ENCODE measurements around the gene NKAIN4.
"Not testable (repeated sequence)": the region's sequence is repeated elsewhere in the genome, so short reads cannot be mapped to it uniquely, and the experiment has no call there.

NKAIN4 gene

DNA sequence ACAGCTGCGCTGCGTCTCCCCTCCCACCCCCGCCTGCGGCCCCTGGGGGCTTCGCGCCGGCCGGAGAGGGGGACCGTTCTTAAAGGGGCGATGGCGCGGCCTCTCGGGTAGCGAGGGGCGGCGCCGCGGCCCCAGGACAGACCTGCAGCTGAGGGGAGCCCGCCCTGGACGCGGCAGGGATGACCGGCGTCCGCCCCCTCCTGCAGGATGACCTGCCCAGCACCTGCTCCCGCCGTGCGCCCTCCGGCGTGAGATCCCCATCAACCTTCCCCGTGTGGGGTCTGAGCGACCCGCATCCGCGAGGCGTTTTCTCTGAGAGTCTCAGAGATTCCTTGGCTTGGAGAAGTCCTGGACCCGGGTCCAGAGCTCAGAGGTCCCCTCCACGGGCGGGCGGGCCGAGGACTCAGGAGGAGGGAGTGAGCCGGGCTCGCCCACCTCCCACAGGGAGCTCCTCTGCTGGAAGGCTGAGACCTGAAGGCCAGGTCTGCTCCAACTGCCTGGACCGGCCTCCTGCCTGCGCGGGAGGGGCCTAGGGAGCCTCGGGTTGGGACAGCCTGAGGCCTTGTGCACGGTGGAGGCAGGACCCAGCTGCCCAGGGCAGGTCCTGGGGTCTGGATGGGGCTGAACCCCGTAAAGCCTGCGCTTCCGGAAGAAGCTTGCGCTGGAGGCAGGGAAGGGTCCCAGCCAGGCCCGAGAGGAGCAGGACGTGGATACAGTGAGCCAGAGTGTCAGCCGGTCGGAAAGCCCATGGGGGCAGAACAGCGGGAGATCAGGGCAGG, 532 bp upstream of the NKAIN4 start:
- FAIRE-seq: no peak

DNA sequence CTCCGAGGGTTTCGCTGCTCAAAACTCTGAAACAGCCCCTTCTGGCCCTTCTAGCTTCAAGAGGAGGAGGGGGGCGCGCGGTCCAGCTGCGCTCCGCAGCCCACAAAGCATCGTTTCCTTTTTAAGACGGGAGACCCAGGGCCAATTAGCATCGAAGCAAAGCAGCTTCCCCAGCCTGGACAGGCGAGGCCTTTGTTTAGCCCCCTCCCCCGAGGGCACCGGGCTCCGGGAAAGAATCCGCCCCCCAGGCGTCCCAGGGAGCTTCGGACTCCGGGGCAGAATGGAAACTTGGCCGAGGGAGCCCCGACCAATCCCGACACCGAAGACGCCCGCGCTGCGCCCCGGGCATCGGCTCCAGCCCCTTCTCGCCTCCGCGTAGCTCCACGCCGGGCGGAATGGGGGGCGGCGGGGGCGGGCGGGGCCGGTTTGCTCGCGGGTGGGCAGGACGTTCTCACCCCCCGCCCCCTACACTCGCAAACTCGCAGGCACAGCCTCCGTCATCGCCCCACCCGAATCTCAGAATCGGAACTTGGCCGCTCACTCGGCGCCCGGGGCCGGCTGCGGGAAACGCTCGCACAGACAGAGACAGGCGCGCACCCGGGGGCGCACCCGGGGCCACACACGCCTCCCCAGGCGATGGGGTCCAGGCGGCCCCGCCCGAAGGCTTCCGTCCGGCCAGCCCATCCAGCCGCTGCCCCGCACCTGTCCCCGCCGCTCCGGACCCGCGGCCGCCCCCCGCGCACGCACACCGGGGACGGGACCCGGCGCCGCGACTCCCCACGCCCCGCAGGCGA, 628 bp downstream of the NKAIN4 start:
- no peak for FAIRE-seq

DNA sequence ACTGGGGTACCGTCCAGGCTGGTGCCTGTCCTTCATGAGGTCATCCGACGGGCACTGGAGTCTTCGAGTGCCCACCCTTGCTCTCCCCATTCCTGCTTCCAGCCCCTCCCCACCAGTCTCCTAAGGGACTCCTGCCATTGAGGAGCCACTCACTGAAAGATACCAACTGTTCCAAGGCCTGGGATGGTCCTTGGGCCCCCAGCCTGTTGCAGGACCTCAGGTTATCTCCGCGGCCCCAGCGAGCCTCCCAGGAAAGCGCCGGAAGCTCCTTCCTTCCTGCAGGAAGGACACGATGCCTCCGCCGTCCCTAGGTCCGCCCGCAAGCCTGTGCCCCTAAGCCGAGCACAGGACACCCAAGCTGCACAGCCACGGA, 1.2 kb downstream of the NKAIN4 start:
- no peak for FAIRE-seq

DNA sequence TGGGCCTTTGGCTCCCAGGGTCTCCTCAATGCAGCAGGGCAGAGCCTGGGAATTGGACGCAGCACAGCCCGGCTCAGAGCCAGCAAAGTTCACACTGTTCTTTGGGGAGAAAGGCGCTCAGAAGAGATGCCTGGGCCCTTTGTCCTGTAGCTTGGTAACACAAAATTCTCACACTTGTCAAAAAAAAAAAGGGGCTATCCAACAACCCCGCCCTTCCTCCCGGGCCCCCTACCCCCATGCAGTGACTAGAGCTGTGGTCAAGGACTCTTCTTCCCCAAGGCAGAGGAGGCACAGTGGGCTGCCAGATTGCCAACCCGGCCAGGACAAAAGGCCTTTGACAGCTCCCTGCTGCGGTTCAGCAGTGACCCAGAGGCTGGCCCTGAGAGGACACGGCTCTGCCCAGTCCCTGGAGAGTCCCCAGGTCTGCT, 2.0 kb downstream of the NKAIN4 start:
- no peak for FAIRE-seq

DNA sequence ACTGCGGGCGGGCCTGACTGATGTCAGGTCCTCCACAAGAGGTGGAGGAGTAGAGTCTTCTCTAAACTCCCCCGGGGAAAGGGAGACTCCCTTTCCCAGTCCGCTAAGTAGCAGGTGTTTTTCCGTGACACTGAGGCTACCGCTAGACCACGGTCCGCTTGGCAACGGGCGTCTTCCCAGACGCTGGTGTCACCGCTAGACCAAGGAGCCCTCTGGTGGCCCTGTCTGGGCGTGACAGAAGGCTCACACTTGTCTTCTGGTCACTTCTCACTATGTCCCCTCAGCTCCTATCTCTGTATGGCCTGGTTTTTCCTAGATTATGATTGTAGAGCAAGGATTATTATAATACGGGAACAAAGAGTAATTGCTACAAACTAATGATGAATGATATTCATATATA, 2.9 kb downstream of the NKAIN4 start:
- FAIRE-seq: not testable (repeated sequence)

DNA sequence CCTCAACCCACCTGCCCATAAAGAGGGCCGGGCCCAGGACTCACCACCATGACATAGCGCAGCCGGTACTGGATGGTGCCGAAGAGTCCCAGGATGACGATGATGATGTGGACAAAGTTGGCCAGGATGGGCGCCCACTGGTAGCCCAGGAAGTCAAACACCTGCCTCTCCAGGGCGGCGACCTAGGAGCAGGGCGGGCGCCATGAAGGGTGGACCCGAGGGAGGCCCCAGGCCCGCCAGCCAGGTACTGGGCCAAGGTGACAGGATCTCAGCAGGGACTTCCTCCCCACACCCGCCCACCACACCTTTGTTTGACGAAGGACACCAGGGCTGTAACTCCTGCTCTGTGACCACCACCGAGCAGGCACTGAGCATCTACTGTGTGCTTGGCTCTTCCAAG, 4.4 kb downstream of the NKAIN4 start:
- FAIRE-seq: no peak

DNA sequence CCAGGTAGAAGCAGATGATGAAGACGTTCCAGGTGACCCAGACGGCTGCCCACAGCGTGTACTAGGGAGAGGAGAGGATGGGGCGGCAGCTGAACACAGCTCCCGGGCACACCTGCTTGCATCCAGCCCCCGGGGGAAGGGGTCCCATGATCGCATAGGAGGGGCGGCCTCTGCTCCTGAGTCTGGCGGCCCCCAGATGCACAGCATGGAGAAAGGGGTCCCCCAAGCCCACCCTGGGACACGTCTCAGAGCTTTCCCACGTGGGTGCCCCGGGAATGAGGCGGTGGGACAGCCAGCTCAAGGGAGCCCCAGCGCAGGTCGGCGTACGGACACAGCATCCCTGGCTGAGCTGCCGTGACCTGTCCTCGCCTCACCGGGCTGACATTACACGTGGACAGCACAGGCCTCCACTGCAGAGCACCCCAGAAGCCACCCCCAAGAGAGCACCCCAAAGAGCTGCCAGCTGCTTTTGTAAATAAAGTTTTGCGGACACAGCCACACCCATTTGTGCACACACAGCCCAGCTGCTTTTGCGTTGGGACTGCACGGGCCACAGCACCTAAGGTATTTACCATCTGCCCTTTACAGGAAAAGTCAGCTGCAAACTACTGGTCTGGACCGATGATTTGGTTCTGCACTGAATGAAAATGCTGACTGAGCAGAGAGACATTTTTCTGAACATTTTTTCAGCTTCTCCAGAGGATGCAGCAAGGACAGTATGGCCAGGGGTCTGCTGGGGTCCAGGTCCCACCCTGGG, 5.2 kb downstream of the NKAIN4 start:
- FAIRE-seq: no peak

DNA sequence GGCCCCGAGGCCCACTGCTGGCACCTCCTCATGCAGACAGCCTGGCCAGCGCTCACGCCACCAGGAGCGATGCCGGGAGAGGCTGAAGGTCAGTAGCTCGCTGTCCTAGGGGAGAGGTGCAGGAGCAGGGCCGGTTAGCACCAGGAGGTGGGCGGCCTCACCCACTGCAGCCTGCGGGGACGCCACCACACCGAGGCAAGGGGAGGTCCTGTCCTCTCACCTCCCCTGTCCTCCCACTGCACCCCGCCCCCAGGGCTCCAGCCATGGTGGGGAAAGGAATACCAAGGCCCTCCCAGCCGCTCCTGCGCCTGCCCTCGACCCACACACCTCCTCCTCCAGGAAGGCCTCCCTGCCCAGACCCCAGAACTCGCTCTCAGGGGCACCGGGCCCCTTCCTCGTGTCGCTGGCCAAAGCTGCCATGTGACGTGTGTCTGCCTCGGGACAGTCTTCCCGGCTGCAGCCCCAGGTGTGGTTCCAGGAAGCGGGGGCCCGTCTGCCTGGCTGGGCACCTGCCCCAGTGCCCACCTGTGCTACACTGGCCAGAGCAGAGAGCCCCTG, 6.5 kb downstream of the NKAIN4 start:
- no peak for FAIRE-seq

DNA sequence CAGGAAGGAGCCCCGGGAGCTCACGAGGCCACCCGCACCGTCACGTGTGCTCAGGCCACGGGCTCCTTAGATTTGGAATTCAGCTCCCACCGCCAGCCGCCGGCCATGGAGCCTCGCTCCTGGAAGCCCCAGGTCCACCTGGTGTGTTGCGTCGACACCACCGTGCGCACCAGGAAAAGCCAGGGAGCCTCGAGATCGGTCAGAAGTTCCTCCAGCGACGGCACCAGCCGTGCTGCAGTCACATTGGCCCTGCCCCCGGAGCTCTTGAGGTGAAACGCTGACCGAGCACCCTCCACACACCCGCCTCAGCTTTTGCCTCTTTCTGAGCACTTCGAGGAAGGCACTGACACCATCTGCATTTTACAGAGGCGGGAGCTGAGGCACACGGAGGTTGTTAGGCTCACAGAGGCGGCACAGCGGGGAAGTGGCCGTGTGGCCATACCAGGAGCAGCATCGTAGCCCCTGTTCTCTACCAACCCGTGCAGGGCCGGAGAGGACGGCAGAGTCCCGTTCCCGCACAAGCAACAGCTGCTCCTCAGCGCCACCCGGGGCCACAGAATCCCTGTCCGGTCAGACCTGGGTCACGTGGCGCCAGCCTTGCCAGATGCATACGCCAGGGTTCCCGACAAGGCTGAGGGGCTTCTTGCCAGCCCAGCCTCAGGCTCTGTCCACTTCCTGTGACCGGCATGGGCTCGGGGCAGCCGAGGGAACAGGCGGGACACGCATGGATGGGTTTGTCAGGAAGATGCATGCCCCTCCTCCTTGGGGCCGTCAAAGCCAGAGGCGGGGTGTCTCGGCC, 7.6 kb downstream of the NKAIN4 start:
- FAIRE-seq: no peak

DNA sequence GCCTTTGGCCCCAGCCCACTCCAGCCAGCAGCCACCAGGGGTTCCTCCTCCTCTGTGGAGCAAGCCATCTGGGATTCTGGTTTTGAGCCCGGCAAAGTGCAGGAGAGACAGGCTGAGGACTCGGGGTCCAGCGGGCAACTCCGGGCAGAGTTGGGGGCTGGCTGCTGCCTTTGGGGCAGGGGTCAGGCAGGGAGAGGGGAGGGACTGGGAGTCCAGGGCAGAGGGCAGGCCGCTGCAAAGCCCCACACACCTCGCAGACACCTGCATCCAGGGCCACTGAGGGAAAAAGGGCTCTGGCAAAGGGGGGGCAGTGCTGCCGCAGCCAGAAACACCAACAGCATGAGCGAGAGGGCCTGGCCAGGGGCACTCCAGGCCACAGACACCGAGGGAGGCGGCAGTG, 9.8 kb downstream of the NKAIN4 start:
- no peak for FAIRE-seq

DNA sequence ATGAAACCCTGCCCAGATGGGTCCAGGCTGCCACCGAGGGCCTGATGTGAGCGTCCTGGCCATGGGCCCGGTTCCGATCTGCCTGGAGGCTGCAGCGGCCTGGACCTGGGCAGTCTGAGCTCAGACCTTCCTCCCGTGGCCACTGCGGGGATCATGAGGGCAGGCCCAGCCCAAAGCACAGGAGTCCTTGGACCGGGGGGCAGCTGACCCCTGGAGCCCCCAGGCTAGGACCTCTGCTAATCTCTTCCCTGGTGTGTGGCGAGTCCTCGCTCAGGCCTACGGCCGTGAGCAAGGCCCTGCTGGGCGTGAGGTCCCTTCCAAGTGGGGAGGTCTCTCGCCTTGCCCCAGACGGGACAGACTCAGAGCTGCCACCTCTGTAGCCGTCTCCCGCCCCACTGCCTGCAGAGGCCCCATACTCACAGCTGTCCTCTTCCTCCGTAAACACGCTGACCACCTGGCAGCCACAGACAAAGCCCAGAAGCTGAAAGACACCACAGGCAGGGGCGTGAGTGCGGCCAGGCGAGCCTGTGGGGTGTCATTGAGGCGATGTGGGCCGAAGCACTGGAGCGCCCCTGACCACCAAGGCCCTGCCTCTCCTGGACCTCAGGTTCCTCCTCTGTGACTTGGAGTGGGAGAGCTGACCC, 10.5 kb downstream of the NKAIN4 start:
- no peak for FAIRE-seq

DNA sequence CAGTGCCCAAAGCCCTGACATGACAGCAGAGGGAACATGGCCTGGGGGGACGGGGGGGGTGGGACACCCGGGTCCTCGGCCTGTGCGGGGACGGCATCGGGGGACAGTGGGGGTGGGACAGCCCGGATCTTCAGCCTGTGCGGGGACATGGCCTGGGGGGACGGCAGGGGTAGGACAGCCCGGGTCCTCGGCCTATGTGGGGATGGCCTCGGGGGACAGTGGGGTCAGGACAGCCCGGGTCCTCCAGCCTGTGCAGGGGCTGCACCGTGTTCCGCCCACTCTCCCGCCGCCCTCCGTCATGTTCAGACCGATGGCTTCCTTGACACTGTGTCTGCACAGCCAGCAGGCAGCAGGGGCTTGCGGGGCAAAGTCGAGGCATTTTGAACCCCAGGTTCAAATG, 11.5 kb downstream of the NKAIN4 start:
- FAIRE-seq: no peak

DNA sequence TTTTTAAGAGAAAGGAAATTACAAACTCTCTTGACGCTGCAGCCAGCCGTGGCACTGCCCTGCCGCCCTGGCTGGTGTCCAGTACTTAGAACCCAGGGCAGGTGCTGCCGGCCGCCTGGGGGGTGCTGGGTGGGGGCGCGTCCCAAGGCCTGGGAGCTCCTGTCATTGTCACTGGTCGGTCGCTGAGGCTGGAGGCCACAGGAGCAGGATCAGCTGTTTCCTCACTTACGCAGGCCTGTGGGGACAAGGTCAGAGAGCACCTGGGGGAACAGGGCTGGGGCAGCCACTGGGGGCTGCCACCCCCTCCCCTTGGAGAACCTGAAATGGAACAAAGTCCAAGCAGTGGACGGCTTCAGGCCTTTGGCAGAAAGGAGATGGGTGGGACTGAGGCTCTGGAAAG, 13.0 kb downstream of the NKAIN4 start:
- FAIRE-seq: no peak

DNA sequence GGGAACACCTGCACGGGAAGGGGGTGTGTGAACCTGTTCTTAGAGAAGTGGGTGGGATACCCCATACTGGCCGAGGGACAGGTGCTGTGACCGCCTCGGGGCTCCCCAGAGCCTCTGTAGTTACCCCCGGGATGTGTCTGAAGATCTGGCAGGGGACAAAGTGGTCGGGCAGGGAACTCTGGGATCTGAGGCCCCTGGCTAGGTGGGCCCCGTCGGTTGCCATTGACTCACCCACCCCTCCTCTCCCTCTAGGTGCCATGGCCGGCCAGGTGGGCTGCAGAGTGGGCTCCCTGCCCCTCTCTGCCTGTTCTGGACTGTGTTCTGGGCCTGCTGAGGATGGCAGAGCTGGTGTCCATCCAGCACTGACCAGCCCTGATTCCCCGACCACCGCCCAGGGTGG, 14.3 kb downstream of the NKAIN4 start:
- FAIRE-seq: no peak

DNA sequence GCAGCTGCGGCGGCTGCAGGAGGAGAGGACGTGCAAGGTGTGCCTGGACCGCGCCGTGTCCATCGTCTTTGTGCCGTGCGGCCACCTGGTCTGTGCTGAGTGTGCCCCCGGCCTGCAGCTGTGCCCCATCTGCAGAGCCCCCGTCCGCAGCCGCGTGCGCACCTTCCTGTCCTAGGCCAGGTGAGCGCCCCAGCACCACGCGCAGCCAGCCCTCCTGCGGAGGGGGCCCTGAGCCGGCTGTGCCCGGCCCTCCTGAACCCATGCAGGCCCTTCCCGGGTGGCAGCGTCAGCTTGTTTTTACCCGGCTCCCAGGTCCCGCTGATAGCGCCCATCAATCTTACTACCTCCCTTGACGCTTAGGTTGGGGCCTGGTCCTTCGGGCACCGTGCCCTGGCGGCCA, 14.8 kb downstream of the NKAIN4 start:
- no peak for FAIRE-seq

DNA sequence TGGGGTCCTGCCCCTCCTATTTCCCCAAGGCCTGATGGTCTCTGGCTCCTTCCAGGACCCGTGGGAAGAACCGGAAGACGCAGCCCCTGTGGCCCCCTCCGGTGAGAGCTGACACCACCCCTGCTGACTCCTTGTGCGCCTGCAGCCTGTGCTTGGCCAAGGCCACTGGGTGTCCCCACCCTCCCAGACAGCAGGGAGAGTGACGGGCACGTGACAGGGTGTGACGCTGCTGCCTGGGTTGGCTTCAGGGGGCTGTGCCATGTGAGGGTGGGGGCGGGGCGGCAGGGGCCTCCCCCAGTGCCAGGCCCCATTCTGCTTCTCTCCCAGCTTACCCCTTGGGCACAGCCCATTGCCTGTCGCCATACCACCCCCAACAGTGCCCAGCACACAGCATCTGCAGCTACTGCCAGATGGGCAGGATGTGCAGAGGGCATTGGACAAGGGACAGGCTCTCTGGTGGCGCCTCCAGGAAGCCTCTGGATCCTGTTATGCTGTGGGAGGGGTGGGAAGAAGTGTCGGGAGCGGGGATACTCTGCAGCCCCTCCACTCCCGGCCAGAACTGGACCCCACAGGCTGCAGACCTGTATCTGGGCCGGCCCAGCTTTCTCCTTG, 15.6 kb downstream of the NKAIN4 start:
- no peak for FAIRE-seq

DNA sequence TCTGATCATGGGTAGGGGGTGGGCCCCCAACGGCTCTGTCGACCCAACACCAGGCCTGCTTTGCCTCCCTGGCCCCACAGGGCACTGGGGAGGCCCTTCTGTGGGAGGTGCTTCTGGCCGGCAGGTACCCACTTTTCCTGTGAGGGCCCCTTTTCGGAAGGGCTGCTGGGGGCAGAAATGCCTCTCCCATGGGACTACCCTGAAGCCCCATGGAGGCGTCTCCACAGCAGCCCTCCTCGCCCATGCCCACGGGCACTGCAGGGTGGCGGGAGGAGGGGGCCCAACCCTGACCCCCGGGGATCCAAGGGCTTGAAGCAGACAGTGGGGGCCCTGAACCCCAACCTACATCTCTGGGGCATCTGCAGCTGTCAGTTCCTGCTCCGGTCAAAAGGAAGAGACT, 16.2 kb downstream of the NKAIN4 start:
- no peak for FAIRE-seq

DNA sequence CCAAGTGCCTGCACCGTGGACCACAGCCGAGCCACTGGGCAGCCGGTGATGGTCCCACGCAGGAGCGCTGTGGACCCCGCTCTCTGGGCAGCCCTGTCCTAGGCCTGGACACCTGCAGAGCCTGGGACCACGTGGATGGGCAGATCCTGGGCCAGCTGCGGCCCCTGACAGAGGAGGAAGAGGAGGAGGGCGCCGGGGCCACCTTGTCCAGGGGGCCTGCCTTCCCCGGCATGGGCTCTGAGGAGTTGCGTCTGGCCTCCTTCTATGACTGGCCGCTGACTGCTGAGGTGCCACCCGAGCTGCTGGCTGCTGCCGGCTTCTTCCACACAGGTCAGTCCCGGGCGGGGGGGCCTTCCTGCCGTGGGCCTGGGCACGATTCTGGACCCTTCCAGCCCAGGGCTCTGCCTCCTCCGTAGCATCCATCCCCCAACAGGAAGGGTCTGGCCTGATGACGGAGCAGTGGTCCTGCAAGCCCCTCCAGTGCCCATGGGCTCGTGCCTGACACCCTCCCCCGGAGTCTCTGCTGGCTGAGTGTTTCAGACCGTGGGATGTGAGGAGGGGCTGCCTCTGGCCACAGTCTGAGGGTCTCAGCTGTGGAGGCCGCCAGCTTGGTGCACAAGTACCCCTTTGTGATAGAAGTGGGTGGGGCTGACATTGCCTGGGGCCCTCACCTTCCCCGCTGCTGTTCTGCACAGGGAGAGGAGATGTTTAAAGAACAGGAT, 18.0 kb downstream of the NKAIN4 start:
- FAIRE-seq: no peak

DNA sequence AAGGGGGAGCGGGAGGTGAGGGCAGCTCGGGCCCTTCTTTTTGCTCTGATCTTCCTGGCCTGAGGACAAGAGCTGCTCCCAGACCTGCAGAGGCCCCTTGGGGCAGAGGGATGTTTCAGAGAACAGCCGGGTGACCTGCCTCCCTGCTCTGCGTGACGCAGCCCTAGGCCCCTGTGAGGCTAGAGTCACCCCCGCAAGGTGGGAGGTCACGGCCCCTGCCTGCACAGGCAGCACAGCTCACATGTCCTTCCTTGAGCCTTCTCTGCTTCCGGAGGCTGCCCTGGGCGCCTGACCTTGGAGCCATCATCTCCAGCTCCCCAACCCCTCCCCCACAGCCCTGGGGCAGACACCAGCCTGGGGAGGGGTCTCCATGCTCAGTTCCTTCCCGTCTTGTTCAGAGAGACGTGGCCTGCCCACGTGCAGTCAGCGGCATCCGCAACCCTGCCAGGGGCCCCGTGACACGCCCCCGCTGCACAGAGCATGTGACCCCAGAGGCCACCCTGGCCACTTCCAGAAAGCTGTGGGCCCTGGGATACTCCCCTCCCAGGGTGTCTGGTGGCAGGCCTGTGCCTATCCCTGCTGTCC, 18.8 kb downstream of the NKAIN4 start, which contains the start of gene BIRC7:
TSS of gene BIRC7 (plus strand) at position 507 of the 585 bp plus-strand sequence. CDS start 192 bp downstream, outside the sequence.
- FAIRE-seq: no peak
